Measurements from ENCODE around the gene SIPA1L2.

DNA sequence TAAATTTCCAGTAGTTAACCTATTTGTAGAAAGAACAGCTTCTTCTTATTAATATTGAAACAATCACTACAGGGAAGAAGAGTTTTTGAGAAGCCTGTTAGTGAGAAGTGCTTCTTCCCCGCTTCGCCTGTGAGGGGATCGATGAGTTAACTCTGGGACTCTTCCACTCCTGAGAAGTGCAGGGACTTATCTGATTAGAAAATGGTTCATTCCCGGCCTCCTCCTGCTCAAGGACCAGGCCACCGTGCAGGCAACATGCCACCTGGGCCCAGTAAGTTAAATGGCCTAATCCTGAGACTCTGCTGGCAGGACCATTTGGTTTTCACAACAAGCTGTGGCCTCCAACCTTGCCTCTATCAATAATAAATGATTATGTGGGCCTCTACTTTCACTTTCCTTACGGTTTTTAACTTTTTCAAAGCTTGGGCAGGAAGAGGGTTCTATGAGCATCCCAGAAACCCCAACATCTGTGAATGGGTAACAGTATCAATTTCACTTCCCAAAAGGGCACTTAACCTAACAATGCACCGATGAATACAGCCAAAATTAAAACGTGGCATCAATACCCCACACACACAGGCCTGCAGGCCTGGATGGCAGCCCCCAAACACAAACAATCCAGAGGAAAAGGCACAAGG, 33.1 kb downstream of the SIPA1L2 start:
- TF ChIP-seq ZNF621 (tag by site-specific recombination; IDR thresholded peaks at IDR 0.05) (no peak), ZNF416 (tag by site-specific recombination; IDR thresholded peaks at IDR 0.05) (no peak), ZNF530 (tag by site-specific recombination; IDR thresholded peaks at IDR 0.05; ENCODE audit: low read depth) (no peak), ZNF707 (tag by site-specific recombination; IDR thresholded peaks at IDR 0.05) (no peak)
- TF ChIP-seq, protein P1, sequence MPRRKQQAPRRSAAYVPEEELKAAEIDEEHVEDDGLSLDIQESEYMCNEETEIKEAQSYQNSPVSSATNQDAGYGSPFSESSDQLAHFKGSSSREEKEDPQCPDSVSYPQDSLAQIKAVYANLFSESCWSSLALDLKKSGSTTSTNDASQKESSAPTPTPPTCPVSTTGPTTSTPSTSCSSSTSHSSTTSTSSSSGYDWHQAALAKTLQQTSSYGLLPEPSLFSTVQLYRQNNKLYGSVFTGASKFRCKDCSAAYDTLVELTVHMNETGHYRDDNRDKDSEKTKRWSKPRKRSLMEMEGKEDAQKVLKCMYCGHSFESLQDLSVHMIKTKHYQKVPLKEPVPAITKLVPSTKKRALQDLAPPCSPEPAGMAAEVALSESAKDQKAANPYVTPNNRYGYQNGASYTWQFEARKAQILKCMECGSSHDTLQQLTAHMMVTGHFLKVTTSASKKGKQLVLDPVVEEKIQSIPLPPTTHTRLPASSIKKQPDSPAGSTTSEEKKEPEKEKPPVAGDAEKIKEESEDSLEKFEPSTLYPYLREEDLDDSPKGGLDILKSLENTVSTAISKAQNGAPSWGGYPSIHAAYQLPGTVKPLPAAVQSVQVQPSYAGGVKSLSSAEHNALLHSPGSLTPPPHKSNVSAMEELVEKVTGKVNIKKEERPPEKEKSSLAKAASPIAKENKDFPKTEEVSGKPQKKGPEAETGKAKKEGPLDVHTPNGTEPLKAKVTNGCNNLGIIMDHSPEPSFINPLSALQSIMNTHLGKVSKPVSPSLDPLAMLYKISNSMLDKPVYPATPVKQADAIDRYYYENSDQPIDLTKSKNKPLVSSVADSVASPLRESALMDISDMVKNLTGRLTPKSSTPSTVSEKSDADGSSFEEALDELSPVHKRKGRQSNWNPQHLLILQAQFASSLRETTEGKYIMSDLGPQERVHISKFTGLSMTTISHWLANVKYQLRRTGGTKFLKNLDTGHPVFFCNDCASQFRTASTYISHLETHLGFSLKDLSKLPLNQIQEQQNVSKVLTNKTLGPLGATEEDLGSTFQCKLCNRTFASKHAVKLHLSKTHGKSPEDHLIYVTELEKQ (tag by site-specific recombination; IDR thresholded peaks at IDR 0.05; ENCODE audit: borderline replicate concordance) = no peak
- TF ChIP-seq, protein P2, sequence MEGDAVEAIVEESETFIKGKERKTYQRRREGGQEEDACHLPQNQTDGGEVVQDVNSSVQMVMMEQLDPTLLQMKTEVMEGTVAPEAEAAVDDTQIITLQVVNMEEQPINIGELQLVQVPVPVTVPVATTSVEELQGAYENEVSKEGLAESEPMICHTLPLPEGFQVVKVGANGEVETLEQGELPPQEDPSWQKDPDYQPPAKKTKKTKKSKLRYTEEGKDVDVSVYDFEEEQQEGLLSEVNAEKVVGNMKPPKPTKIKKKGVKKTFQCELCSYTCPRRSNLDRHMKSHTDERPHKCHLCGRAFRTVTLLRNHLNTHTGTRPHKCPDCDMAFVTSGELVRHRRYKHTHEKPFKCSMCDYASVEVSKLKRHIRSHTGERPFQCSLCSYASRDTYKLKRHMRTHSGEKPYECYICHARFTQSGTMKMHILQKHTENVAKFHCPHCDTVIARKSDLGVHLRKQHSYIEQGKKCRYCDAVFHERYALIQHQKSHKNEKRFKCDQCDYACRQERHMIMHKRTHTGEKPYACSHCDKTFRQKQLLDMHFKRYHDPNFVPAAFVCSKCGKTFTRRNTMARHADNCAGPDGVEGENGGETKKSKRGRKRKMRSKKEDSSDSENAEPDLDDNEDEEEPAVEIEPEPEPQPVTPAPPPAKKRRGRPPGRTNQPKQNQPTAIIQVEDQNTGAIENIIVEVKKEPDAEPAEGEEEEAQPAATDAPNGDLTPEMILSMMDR (tag by site-specific recombination; IDR thresholded peaks at IDR 0.05) = no peak

Data from HEK293 (cell line).